HEK293T (cell line): Measurements from ENCODE around the gene PROSER2.

Experiments used
- CTCF ChIA-PET: fragments of 350-600 bp; formaldehyde crosslinking; extraction: SDS; loops from one replicate; lab custom pipeline; 2021; ENCODE audit warnings: antibody characterized with exemption, inconsistent platforms; lab: Yijun Ruan, JAX
- POLR2A ChIA-PET: fragments of 350-600 bp; formaldehyde crosslinking; extraction: SDS; loops from one replicate; lab custom pipeline; 2020; ENCODE audit warnings: antibody characterized with exemption, inconsistent platforms; lab: Yijun Ruan, JAX
- DNase-seq: peaks from one replicate; pipeline ENCODE4 v3.0.0; 2012; ENCODE audit warnings: mixed read lengths; ENCODE audit errors: extremely low spot score
- ARNT ChIP-seq: fragments of 450-650 bp; IDR thresholded peaks from 2 replicates; pipeline ENCODE4 v1.6.1; 2017; ENCODE audit warnings: mild to moderate bottlenecking
- BHLHE40 ChIP-seq: fragments of 450-650 bp; IDR thresholded peaks from 2 replicates; pipeline ENCODE4 v1.6.1; 2016; ENCODE audit warnings: mild to moderate bottlenecking, moderate library complexity, borderline replicate concordance
- CTBP1 ChIP-seq: fragments of 450-650 bp; IDR thresholded peaks from 2 replicates; pipeline ENCODE4 v1.6.1; 2016; ENCODE audit warnings: borderline replicate concordance
- ELF4 ChIP-seq: fragments of 450-650 bp; IDR thresholded peaks from 2 replicates; pipeline ENCODE4 v1.6.1; 2017; ENCODE audit warnings: antibody characterized with exemption
- FOXA1 ChIP-seq: fragments of 450-650 bp; IDR thresholded peaks from 2 replicates; pipeline ENCODE4 v1.6.1; 2016; ENCODE audit warnings: mild to moderate bottlenecking
- FOXK2 ChIP-seq: fragments of 450-650 bp; IDR thresholded peaks from 2 replicates; pipeline ENCODE4 v1.6.1; 2016; ENCODE audit warnings: mild to moderate bottlenecking
- FOXM1 ChIP-seq: fragments of 450-650 bp; IDR thresholded peaks from 2 replicates; pipeline ENCODE4 v1.6.1; 2017; ENCODE audit warnings: mild to moderate bottlenecking, borderline replicate concordance
- HDGF ChIP-seq: fragments of 450-650 bp; IDR thresholded peaks from 2 replicates; pipeline ENCODE4 v1.6.1; 2017; ENCODE audit warnings: antibody characterized with exemption, borderline replicate concordance
- L3MBTL2 ChIP-seq: fragments of 450-650 bp; conservative IDR thresholded peaks from 2 replicates; pipeline ENCODE4 v1.6.1; 2016; ENCODE audit warnings: mild to moderate bottlenecking
- LEF1 ChIP-seq: fragments of 450-650 bp; IDR thresholded peaks from 2 replicates; pipeline ENCODE4 v1.6.1; 2017; ENCODE audit warnings: mild to moderate bottlenecking, borderline replicate concordance
- NFRKB ChIP-seq: fragments of 450-650 bp; IDR thresholded peaks from 2 replicates; pipeline ENCODE4 v1.6.1; 2016; ENCODE audit warnings: mild to moderate bottlenecking, moderate library complexity
- SP1 ChIP-seq: fragments of 450-650 bp; IDR thresholded peaks from 2 replicates; pipeline ENCODE4 v1.6.1; 2017
- SUZ12 ChIP-seq: fragments of 450-650 bp; IDR thresholded peaks from 2 replicates; pipeline ENCODE4 v1.6.1; 2016; ENCODE audit warnings: mild to moderate bottlenecking
- TARDBP ChIP-seq: fragments of 450-650 bp; IDR thresholded peaks from 2 replicates; pipeline ENCODE4 v1.6.1; 2016
- ZNF384 ChIP-seq: fragments of 450-650 bp; IDR thresholded peaks from 2 replicates; pipeline ENCODE4 v1.6.1; 2016
- TF ChIP-seq, protein P1 (sequence below): fragments of 450-650 bp; IDR thresholded peaks from 2 replicates; pipeline ENCODE4 v1.6.1; 2016

The PROSER2 gene

DNA sequence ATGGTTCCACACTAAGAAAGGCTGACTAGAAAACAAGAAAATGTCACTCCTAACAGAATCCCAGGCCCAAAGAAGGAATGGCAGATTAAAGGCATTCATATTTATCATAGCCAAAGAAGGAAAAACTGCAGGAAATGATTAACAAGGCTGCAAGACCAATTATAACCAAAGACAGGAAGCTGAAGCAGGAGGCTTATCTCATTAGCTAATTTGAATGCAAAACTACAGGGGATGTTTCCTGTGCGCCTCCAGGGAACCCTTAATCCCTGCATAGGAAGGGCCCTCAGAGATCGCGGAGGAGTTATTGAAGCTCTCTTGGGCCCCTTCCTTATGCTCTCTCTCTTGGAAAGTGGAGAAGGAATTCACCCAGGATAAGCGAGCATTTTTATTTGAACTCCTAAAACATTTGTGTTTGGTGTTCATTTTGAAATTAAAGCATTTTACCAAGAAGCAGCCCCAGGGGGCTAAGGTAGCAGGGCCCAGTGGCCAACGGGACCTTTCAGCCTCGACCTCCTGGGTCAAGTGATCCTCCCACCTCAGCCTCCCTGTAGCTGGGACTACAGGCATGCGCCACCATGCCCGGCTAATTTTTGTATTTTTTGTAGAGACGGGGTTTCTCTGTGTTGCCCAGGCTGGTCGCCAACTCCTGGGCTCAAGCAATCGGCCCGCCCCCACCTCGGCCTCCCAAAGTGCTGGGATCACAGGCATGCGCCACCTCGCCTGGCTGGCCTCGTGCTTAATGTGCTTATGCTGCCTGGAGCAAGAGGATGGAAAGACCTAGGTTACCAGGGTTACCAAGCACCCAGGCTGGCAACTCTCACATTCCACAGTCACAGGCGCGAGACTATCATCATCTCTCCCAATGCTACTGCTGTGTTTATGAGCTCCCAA, 24.1 kb upstream of the PROSER2 start:
- no peak for DNase-seq
- no peak for TF ChIP-seq ELF4
- no peak for TF ChIP-seq TARDBP
- TF ChIP-seq FOXM1 = no peak
- no peak for TF ChIP-seq FOXK2
- no peak for TF ChIP-seq L3MBTL2
- TF ChIP-seq HDGF = no peak
- TF ChIP-seq FOXA1 = no peak
- no peak for TF ChIP-seq ZNF384
- TF ChIP-seq SP1 = no peak
- TF ChIP-seq, protein P1, sequence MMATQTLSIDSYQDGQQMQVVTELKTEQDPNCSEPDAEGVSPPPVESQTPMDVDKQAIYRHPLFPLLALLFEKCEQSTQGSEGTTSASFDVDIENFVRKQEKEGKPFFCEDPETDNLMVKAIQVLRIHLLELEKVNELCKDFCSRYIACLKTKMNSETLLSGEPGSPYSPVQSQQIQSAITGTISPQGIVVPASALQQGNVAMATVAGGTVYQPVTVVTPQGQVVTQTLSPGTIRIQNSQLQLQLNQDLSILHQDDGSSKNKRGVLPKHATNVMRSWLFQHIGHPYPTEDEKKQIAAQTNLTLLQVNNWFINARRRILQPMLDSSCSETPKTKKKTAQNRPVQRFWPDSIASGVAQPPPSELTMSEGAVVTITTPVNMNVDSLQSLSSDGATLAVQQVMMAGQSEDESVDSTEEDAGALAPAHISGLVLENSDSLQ = no peak
- no peak for TF ChIP-seq LEF1
- no peak for TF ChIP-seq CTBP1
- TF ChIP-seq SUZ12 = no peak
- ChIA-PET CTCF (interaction anchor here (1.0 to 1.3 kb wide), 3 partner anchors 16 to 54 kb away, joined by 3 to 5 read pairs (median 3); no protein-coding TSS in a partner anchor), POLR2A (interaction anchor here (0.6 kb wide), 1 partner anchor 21 kb away, joined by 3 read pairs; no protein-coding TSS in a partner anchor)

DNA sequence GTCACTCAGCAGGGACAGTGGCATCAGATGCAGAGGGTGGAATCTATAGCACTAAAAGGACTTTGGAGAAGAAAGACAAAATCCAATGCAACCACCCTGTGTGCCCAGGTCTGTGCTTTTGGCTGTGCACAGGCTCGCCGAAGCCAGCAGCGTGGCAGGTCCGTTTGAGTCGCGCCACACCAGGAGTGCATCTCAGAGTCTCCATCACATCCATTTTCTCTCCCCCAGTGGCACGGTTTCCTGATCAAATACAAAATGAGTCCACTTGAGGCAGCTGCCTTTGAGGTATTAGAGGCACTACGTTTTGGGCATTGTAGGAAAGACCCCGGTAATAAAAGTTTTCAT, 23.4 kb upstream of the PROSER2 start:
- ChIA-PET POLR2A (no interaction called here), CTCF (interaction anchor here (1.1 to 1.3 kb wide), 2 partner anchors 17 to 20 kb away, joined by 3 to 5 read pairs; no protein-coding TSS in a partner anchor)
- no peak for TF ChIP-seq HDGF
- TF ChIP-seq LEF1 = no peak
- TF ChIP-seq, protein P1 = no peak
- TF ChIP-seq FOXK2 = no peak
- no peak for TF ChIP-seq FOXM1
- TF ChIP-seq CTBP1 = no peak
- no peak for TF ChIP-seq FOXA1
- no peak for DNase-seq

DNA sequence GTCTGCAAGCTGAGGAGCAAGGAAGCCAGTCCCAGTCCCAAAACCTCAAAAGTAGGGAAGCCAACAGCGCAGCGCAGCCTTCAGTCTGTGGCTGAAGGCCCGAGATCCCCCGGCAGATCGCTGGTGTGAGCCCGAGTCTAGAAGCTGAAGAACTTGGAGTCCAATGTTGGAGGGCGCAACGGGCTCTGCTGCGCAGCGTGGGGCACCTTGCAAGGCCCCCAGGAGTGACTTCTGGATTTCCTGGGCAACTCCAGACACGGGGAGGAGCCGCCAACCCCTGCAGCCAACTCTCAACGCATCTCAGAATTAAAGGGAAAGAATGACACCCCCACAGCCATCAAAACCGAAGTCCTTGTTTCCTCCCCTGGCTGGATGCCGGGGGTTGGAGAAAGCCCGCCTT, 18.8 kb upstream of the PROSER2 start:
- no peak for DNase-seq
- ChIA-PET POLR2A (no interaction called here), CTCF (no interaction called here)
- no peak for TF ChIP-seq L3MBTL2
- TF ChIP-seq FOXK2 = no peak
- TF ChIP-seq SP1 = no peak
- no peak for TF ChIP-seq ARNT

DNA sequence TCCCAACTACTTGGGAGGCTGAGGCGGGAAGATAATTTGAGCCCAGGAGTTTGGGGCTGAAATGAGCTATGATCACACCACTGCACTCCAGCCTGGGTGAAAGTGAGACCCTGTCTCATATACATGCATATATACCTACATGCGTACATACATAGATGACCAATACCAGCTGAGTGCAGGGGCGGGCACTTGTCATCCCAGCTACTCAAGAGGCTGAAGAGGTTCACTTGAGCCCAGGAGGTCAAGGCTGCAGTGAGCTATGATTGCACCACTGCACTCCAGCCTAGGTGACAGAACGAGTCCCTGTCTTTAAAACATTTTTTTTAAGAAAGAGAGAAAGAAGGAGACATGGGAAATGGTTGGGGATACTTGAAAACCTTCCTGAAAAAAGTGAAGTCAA, 17.4 kb upstream of the PROSER2 start:
- CTCF ChIA-PET = interaction anchor here (0.9 kb wide), 1 partner anchor 14 kb away, joined by 4 read pairs; no protein-coding TSS in a partner anchor
- POLR2A ChIA-PET = no interaction called here
- no peak for DNase-seq
- TF ChIP-seq FOXK2 (no peak), FOXA1 (no peak), NFRKB (no peak), SP1 (no peak), CTBP1 (no peak), TARDBP (no peak), BHLHE40 (no peak), ELF4 (no peak), ZNF384 (no peak), ARNT (no peak), LEF1 (no peak), HDGF (no peak), FOXM1 (no peak), L3MBTL2 (no peak), SUZ12 (no peak)
- TF ChIP-seq, protein P1 = no peak

DNA sequence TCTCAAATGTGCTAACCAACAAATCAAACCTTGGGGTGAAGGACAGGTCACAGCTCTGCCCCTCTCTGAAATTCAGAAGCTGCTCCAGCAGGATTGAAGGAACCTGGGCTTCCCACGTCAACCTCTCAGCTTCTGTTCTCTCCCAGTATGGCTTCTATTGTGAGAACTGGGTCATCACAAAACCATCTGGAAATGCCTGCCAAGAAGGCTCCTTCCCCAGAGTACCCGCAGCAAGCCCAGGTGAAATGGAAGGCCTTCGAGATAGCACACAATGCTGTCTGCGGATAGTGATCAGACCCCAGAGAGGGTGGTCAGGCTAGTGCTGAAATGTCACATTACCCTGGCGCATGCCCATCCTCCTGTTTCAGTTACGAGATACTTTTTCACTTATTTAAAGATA, 16.4 kb upstream of the PROSER2 start:
- CTCF ChIA-PET = interaction anchor here (0.9 kb wide), 1 partner anchor 180 kb away, joined by 3 read pairs; no protein-coding TSS in a partner anchor
- POLR2A ChIA-PET = no interaction called here
- DNase-seq = no peak
- TF ChIP-seq ARNT (no peak), ZNF384 (no peak), CTBP1 (no peak), BHLHE40 (no peak), NFRKB (no peak), FOXA1 (no peak)

DNA sequence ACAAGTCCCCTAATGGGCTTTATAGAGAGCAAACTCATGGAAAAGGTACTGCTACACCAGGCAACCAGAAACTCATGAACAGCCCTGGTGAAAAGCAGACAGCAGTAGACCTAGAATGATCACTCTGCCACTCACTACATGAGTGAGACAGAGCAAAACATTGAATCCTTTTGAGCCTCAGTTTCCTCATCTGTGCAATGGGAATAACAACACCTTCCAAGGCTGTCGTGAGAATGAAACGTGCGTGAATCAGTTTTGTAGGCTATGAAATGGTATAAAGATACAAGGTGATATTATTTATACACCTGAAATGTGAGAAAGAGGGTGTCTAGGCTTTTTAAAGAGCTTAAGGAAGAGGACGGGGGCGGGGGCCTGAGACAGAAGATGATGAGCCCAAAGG, 14.3 kb upstream of the PROSER2 start:
- no peak for TF ChIP-seq ARNT
- no peak for TF ChIP-seq FOXM1
- no peak for TF ChIP-seq NFRKB
- TF ChIP-seq TARDBP = no peak
- TF ChIP-seq L3MBTL2 = no peak
- no peak for TF ChIP-seq LEF1
- TF ChIP-seq ELF4 = no peak
- TF ChIP-seq ZNF384 = no peak
- no peak for TF ChIP-seq FOXK2
- no peak for TF ChIP-seq BHLHE40
- ChIA-PET POLR2A (no interaction called here), CTCF (interaction anchor here (1.1 kb wide), 1 partner anchor 11 kb away, joined by 3 read pairs; no protein-coding TSS in a partner anchor)
- DNase-seq = no peak
